Calu3 (cell line): ENCODE data around the gene CD180. TPM values are rescaled to one million over a fixed set of nuclear protein-coding genes. Genes with fewer than 3 reads are reported as not detected.

Experiments
- BruUV-seq: library from RNA; stranded (reverse); fragments of 400-500 nt; replicated peaks from 2 replicates; lab custom pipeline; 2021; lab: Mats Ljungman, UMichigan
- CTCF ChIA-PET: fragments of 300-600 bp; sonication (Branson Sonifier 250); formaldehyde crosslinking; loops from one replicate; lab custom pipeline; 2022; ENCODE audit warnings: antibody characterized with exemption; lab: Charles Lee
- DNase-seq: peaks from one replicate; pipeline ENCODE4 v3.0.0; 2022
- H3K27ac Mint-ChIP-seq: one replicate; pipeline ENCODE4 v1.8.0; 2022; ENCODE audit warnings: mixed read lengths; ENCODE audit not compliant: unreplicated experiment
- H3K27me3 Mint-ChIP-seq: one replicate; pipeline ENCODE4 v1.8.0; 2022; ENCODE audit warnings: mixed read lengths; ENCODE audit not compliant: unreplicated experiment
- H3K36me3 Mint-ChIP-seq: one replicate; pipeline ENCODE4 v1.8.0; 2022; ENCODE audit warnings: mild to moderate bottlenecking, moderate library complexity, mixed read lengths; ENCODE audit not compliant: insufficient read depth, unreplicated experiment
- H3K4me1 Mint-ChIP-seq: one replicate; pipeline ENCODE4 v1.8.0; 2022; ENCODE audit warnings: mild to moderate bottlenecking, low read depth, mixed read lengths; ENCODE audit not compliant: unreplicated experiment
- H3K4me3 Mint-ChIP-seq: one replicate; pipeline ENCODE4 v1.8.0; 2022; ENCODE audit warnings: mild to moderate bottlenecking, low read depth, moderate library complexity, mixed read lengths; ENCODE audit not compliant: unreplicated experiment
- H3K9me3 Mint-ChIP-seq: one replicate; pipeline ENCODE4 v1.8.0; 2022; ENCODE audit warnings: low read depth, mixed read lengths; ENCODE audit not compliant: unreplicated experiment
- intact Hi-C: fragments of 100-400 bp; cut with micrococcal nuclease; formaldehyde crosslinking; loops from one replicate; pipeline ENCODE4 v1.10.0; 2022; ENCODE audit not compliant: unreplicated experiment
- total RNA-seq: library from RNA; stranded (reverse); gene quantifications from 2 replicates; pipeline ENCODE4 v1.2.3, GENCODE V29; 2022
- TF ChIP-seq, protein P1 (sequence below): fragments of 200-600 bp; IDR thresholded peaks from one replicate; pipeline ENCODE4 v1.8.0; 2022; ENCODE audit warnings: antibody characterized with exemption; ENCODE audit not compliant: unreplicated experiment

The CD180 gene
- total RNA-seq, 1 experiment from 2014 or later: not detected

DNA sequence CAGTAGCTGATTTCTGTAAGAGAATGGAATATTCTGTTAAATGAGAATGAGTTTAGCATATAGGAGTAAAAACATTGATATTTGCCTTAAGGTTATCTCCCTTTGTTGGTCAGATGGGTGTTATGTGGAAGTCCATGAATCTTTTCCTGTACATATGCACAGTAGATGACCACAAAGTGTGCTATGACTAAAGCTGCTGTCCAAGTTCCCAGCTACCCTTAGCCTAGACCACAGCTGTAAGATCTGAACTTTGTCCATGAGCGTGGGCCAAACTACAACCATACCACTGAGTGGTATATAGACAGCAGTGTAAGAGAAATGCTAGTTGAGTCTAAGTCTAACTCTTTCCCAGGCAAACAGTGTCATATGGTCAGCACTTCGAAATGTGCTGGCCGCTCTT lies 48.8 kb downstream of the CD180 start:
- no TSS peak for BruUV-seq
- CTCF ChIA-PET: no interaction called here
- intact Hi-C loops: no loop called here

GRCh38 chr5:67146981-67147380 lies 49.6 kb downstream of the CD180 start:
- intact Hi-C loops: no loop called here

More for the DNA sequence above, 48.8 kb downstream of the CD180 start:
- Mint-ChIP-seq H3K4me3 (no peak overlapping the region), H3K4me1 (no peaks in the 10 kb centered on the region), H3K27ac (no peak overlapping the region), H3K9me3 (no peaks in the 10 kb centered on the region), H3K36me3 (no peaks in the 10 kb centered on the region), H3K27me3 (no peaks in the 10 kb centered on the region)
- no peak for DNase-seq
- TF ChIP-seq, protein P1, sequence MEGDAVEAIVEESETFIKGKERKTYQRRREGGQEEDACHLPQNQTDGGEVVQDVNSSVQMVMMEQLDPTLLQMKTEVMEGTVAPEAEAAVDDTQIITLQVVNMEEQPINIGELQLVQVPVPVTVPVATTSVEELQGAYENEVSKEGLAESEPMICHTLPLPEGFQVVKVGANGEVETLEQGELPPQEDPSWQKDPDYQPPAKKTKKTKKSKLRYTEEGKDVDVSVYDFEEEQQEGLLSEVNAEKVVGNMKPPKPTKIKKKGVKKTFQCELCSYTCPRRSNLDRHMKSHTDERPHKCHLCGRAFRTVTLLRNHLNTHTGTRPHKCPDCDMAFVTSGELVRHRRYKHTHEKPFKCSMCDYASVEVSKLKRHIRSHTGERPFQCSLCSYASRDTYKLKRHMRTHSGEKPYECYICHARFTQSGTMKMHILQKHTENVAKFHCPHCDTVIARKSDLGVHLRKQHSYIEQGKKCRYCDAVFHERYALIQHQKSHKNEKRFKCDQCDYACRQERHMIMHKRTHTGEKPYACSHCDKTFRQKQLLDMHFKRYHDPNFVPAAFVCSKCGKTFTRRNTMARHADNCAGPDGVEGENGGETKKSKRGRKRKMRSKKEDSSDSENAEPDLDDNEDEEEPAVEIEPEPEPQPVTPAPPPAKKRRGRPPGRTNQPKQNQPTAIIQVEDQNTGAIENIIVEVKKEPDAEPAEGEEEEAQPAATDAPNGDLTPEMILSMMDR: no peak

DNA sequence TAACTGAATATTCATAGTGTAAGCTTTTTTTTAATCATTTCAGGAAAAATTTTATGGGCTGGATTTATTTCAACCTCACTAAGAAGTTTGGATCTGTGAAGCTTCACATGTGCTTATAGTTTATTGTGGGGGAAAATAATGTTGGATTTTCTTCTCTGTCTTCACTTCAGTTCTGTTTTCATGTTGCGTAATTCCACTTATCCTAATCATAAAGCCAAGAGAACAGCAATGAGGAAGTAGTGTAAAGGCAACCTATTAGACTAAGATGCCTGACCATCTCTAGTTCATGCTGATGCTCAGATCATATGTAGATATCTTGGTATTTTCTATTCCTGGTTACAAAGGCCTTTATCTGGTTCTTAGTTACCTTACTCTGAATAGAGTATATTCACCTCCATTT lies 50.0 kb downstream of the CD180 start:
- Mint-ChIP-seq H3K4me1 (no peaks in the 10 kb centered on the region), H3K36me3 (no peaks in the 10 kb centered on the region), H3K27ac (no peak overlapping the region), H3K9me3 (no peaks in the 10 kb centered on the region), H3K4me3 (no peak overlapping the region), H3K27me3 (no peaks in the 10 kb centered on the region)
- DNase-seq: no peak
- no TSS peak for BruUV-seq
- intact Hi-C loops: no loop called here
- TF ChIP-seq, protein P1: no peak
- CTCF ChIA-PET: no interaction called here

More at GRCh38 chr5:67146981-67147380, 49.6 kb downstream of the CD180 start:
- Mint-ChIP-seq H3K27ac (no peak overlapping the region), H3K9me3 (no peaks in the 10 kb centered on the region), H3K4me1 (no peaks in the 10 kb centered on the region), H3K27me3 (no peaks in the 10 kb centered on the region), H3K36me3 (no peaks in the 10 kb centered on the region), H3K4me3 (no peak overlapping the region)
- BruUV-seq: no TSS peak
- no peak for DNase-seq
- CTCF ChIA-PET: no interaction called here
- TF ChIP-seq, protein P1: no peak

DNA sequence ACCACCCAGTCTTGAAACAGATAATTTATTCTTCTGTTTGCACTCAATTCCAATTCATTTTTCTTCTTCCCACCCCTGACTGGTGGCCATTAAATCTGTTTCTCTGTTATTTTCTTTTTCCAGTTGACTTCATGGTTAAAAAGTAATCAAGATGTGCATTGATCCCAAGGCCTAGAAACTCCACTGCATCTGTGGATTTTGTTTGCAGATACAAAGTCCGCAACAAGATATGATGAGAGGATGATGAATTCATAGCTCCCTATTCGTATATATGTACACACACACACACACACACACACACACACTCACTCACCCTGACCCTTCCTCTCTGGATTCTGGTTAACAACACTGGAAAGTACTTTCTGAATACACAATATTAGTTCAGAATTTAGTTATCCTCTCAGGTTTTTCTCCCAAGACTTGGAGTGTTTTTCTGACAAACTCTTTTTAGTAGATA lies 52.4 kb downstream of the CD180 start:
- DNase-seq: no peak
- Mint-ChIP-seq H3K9me3 (no peaks in the 10 kb centered on the region), H3K27me3 (no peaks in the 10 kb centered on the region), H3K4me3 (no peak overlapping the region), H3K4me1 (no peaks in the 10 kb centered on the region), H3K27ac (no peak overlapping the region), H3K36me3 (no peaks in the 10 kb centered on the region)
- no TSS peak for BruUV-seq
- TF ChIP-seq, protein P1: no peak
- CTCF ChIA-PET: no interaction called here
- intact Hi-C loops: no loop called here
